Activated CD4-positive, alpha-beta memory T cell treated with anti-CD3 and anti-CD28 coated beads for 36 hours (primary cell): ENCODE measurements around the gene HIP1R. TPM values are rescaled to one million over a fixed set of nuclear protein-coding genes. Genes with fewer than 3 reads are reported as not detected.

Experiments
- CTCF ChIA-PET: fragments of 350-600 bp; sonication (Branson Sonifier 250); formaldehyde crosslinking; loops from one replicate; lab custom pipeline; 2021; ENCODE audit warnings: antibody characterized with exemption, inconsistent platforms; lab: Charles Lee
- POLR2A ChIA-PET: fragments of 350-600 bp; sonication (Branson Sonifier 250); formaldehyde crosslinking; loops from one replicate; lab custom pipeline; 2021; ENCODE audit warnings: antibody characterized with exemption; lab: Charles Lee
- DNase-seq: peaks from one replicate; pipeline ENCODE4 v3.0.0-alpha.2; 2020
- H3K27ac Mint-ChIP-seq: one replicate; pipeline ENCODE4 v1.8.0; 2021; ENCODE audit warnings: mixed read lengths
- H3K27me3 Mint-ChIP-seq: one replicate; pipeline ENCODE4 v1.8.0; 2021; ENCODE audit warnings: mixed read lengths
- H3K36me3 Mint-ChIP-seq: one replicate; pipeline ENCODE4 v1.8.0; 2021; ENCODE audit warnings: mixed read lengths
- H3K4me1 Mint-ChIP-seq: one replicate; pipeline ENCODE4 v1.8.0; 2021; ENCODE audit warnings: low read depth, mixed read lengths
- H3K4me3 Mint-ChIP-seq: one replicate; pipeline ENCODE4 v1.8.0; 2021; ENCODE audit warnings: mild to moderate bottlenecking, mixed read lengths
- H3K9me3 Mint-ChIP-seq: one replicate; pipeline ENCODE4 v1.8.0; 2021; ENCODE audit warnings: mixed read lengths
- intact Hi-C: fragments of 100-400 bp; cut with micrococcal nuclease; formaldehyde crosslinking; loops from one replicate; pipeline ENCODE4 v1.15.1; 2023
- total RNA-seq, 2 experiments: library from RNA; stranded (reverse); gene quantifications; one replicate each; pipeline ENCODE4 v1.2.3, GENCODE V29; 2021

The HIP1R gene
- total RNA-seq, 2 experiments from 2014 or later: 19.3 to 22.2 TPM

DNA sequence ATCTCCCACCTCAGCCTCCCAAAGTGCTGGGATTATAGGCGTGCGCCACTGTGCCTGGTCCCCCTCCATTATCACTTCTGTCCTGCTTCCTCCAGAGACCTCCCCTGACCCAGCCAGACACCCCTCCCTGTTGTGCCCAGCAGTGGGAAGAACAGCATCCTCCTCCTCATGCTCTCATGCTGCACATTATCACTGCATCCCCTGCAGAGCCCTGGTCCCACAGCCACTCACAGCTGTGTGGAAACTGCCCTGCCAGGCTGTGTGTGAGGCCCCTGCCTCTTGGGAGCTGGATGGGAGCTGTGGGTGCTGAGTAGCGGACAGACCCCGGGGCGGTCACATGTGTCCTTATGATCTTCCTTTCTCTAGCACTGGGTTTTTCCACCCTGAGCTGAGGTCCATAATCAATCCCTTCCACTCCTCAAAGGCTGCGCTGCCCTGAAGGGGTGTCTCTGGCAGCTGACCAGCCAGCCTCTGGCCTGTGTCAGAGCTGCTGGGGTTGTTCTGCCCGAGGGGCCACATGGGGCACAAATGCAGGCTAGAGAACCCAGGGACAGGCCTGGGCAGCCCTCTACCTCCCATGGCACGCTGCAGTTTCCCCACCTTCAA, 9.2 kb downstream of the HIP1R start:
- CTCF ChIA-PET: interaction anchor here (1.1 kb wide), 1 partner anchor 16 kb away, joined by 3 read pairs; no protein-coding TSS in a partner anchor
- Mint-ChIP-seq H3K36me3 (no peaks in the 10 kb centered on the region), H3K27ac (no peak overlapping the region), H3K4me1 (peaks cover 3% of the 10 kb centered on the region), H3K4me3 (no peak overlapping the region), H3K27me3 (no peaks in the 10 kb centered on the region), H3K9me3 (no peaks in the 10 kb centered on the region)
- intact Hi-C loops: no loop called here
- DNase-seq: no peak
- POLR2A ChIA-PET: no interaction called here

- no peaks in the 10 kb centered on the region for H3K36me3 Mint-ChIP-seq
These were observed 10.0 kb downstream of the HIP1R start for GRCh38 chr12:122845041-122845864.

DNA sequence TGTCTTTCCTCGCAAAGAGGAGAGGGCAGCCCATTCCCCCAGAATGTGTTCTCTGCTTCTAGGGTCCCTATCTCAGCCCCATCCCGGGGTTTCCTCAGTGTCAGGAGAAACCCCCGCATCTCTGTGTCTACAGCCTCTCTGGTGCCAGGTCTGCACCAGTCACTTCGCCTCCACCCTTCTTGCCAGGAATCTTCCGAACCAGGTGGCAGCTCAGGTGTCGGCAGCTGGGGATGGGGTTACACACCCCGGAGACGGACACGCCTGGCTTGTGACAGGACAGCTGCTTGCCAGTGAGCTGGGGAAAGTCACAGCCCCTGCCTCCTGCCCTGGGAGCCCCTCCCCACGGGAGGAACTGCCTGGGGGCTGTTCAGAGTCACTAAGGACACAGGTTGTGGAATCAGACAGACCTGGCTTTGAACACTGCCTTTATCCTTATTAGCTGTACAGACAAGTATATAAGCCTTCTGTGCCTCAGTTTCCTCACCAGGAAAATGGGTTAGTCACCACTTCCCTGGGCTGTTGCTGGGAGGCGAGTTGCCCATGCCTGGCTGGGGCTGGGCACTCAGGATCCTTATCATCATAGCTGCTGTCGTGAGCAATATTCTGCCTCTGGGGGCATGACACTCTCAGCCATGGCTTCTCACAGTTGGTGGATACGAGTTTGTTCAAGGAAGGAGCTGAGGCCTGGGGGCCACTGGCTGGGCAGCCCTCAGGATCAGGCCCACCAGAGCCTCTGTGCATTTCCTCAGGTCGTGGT, 10.8 kb downstream of the HIP1R start:
- Mint-ChIP-seq H3K27me3 (no peaks in the 10 kb centered on the region), H3K36me3 (no peaks in the 10 kb centered on the region), H3K9me3 (no peaks in the 10 kb centered on the region), H3K4me1 (no peaks in the 10 kb centered on the region), H3K27ac (no peak overlapping the region), H3K4me3 (no peak overlapping the region)
- intact Hi-C loops: no loop called here
- ChIA-PET POLR2A (interaction anchor here (0.6 kb wide), 1 partner anchor 41 kb away, joined by 3 read pairs; no protein-coding TSS in a partner anchor), CTCF (interaction anchor here (1.8 to 3.2 kb wide), 2 partner anchors 52 to 107 kb away, joined by 5 to 11 read pairs; no protein-coding TSS in a partner anchor)
- DNase-seq: no peak

More at GRCh38 chr12:122845041-122845864, 10.0 kb downstream of the HIP1R start:
- no peak for DNase-seq
- Mint-ChIP-seq H3K27ac (no peak overlapping the region), H3K4me1 (peaks cover 3% of the 10 kb centered on the region), H3K4me3 (no peak overlapping the region), H3K27me3 (no peaks in the 10 kb centered on the region), H3K9me3 (no peaks in the 10 kb centered on the region)
- intact Hi-C loops: no loop called here
- ChIA-PET POLR2A (interaction anchor here (0.6 kb wide), 1 partner anchor 40 kb away, joined by 3 read pairs; no protein-coding TSS in a partner anchor), CTCF (interaction anchor here (1.8 kb wide), 1 partner anchor 107 kb away, joined by 5 read pairs; no protein-coding TSS in a partner anchor)

DNA sequence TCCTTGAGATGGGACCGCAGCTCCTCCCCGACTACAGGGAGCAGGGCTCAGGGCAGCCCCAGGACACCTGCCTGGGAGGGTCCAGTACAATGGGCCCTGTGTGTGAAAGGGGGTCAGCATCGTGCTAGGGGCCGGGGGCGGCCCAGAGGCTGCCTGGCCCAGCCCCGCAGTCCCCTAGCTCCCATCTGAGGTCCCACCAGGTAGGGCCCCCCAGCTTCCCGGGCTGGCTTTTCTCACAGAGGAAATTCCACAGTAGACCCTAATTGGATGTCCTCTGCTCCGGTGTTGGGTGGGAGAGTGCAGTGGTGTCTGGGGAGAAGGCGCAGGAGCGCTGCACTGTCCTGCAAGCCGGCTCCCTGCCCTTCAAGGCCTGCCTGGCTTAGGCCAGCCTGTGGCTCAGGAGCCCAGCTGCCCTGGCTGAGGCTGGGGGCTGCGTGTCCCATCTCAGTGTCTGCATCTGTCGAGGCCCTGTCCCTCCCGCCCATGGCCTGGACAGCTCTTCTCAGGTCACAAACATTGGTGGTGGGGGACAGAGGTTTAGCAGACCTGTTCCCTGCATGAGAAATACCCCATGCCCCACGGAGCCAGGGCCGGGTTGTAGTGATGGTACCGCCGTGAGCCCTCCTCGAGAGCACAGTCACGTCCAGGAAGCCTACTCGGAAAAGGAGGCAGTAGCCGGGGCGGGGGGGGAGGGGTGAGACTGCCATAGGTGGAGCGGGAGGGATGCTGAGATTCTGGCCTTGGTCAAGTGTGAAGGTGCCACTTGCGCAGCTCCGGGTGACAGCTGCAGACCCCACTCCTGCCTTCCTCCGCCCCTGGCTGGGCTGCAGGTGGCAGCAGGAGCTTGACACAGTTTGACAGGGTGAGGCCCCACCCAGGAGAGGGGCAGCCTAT, 11.6 kb downstream of the HIP1R start:
- no peak for DNase-seq
- Mint-ChIP-seq H3K27me3 (no peaks in the 10 kb centered on the region), H3K4me1 (no peaks in the 10 kb centered on the region), H3K4me3 (no peak overlapping the region), H3K36me3 (no peaks in the 10 kb centered on the region), H3K27ac (no peak overlapping the region), H3K9me3 (no peaks in the 10 kb centered on the region)
- intact Hi-C loops: no loop called here
- POLR2A ChIA-PET: no interaction called here
- CTCF ChIA-PET: interaction anchor here (1.8 to 3.2 kb wide), 2 partner anchors 53 to 106 kb away, joined by 5 to 11 read pairs; no protein-coding TSS in a partner anchor

DNA sequence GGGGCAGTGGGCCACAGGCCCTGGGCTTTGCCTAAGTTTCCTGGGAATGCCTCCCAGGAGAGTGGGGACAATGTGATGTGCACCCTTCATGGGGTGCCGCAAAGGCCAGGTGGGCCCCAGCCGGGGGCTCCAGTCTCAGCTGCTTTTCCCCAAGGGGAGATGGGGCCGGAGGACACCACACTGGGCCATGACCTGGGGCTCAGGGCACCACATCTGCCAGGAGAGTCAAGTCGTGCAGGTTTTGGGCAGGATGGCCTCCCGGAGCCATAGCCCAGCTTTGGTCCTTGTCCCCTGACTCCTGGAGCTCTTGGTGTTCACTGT, 12.2 kb downstream of the HIP1R start:
- CTCF ChIA-PET: interaction anchor here (3.2 kb wide), 1 partner anchor 54 kb away, joined by 11 read pairs; no protein-coding TSS in a partner anchor
- POLR2A ChIA-PET: no interaction called here
- intact Hi-C loops: no loop called here

DNA sequence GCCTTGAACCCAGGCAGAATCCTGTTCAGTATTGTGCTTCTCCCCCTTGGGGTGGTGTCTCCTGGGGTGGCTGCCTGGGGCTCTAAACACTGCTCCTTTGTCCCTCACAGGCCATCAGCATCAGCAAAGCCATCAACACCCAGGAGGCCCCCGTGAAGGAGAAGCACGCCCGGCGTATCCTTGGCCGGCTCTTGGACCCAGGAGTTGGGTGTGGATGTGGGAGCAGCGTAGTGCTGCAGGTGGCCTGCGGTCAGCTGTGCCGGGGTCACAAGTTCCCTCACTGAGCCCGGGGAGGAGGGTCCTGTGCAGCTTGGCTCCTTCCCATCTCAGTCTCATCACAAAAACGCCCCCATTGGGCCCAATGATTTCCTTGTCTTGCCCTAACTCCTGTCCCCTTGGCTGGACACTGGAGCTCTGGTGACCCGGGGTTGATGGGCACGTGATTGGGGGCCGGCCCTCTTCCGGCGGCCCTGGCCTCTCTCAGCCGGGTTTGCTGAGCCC, 12.7 kb downstream of the HIP1R start:
- DNase-seq: no peak
- intact Hi-C loops: no loop called here
- no peak overlapping the region for H3K27ac Mint-ChIP-seq
- ChIA-PET POLR2A (no interaction called here), CTCF (interaction anchor here (1.4 to 3.2 kb wide), 2 partner anchors 12 to 54 kb away, joined by 5 to 11 read pairs; no protein-coding TSS in a partner anchor)
- H3K4me1 Mint-ChIP-seq: no peaks in the 10 kb centered on the region
- no peaks in the 10 kb centered on the region for H3K9me3 Mint-ChIP-seq
- no peaks in the 10 kb centered on the region for H3K27me3 Mint-ChIP-seq
- no peaks in the 10 kb centered on the region for H3K36me3 Mint-ChIP-seq
- H3K4me3 Mint-ChIP-seq: no peak overlapping the region

More for the DNA sequence above, 12.2 kb downstream of the HIP1R start:
- DNase-seq: no peak
- no peaks in the 10 kb centered on the region for H3K9me3 Mint-ChIP-seq
- no peak overlapping the region for H3K4me3 Mint-ChIP-seq
- no peaks in the 10 kb centered on the region for H3K27me3 Mint-ChIP-seq
- no peak overlapping the region for H3K27ac Mint-ChIP-seq
- no peaks in the 10 kb centered on the region for H3K36me3 Mint-ChIP-seq
- no peaks in the 10 kb centered on the region for H3K4me1 Mint-ChIP-seq

GRCh38 chr12:122848471-122849351, 13.5 kb downstream of the HIP1R start:
- intact Hi-C loops: no loop called here
- H3K27ac Mint-ChIP-seq: no peak overlapping the region
- DNase-seq: no peak
- no peaks in the 10 kb centered on the region for H3K4me1 Mint-ChIP-seq
- POLR2A ChIA-PET: no interaction called here
- no peak overlapping the region for H3K4me3 Mint-ChIP-seq
- H3K36me3 Mint-ChIP-seq: no peaks in the 10 kb centered on the region
- CTCF ChIA-PET: interaction anchor here (1.4 to 3.2 kb wide), 2 partner anchors 11 to 55 kb away, joined by 5 to 11 read pairs; no protein-coding TSS in a partner anchor
- H3K9me3 Mint-ChIP-seq: no peaks in the 10 kb centered on the region
- H3K27me3 Mint-ChIP-seq: no peaks in the 10 kb centered on the region

- H3K27ac Mint-ChIP-seq: no peak overlapping the region
These were observed 14.2 kb downstream of the HIP1R start for GRCh38 chr12:122849352-122850047.

DNA sequence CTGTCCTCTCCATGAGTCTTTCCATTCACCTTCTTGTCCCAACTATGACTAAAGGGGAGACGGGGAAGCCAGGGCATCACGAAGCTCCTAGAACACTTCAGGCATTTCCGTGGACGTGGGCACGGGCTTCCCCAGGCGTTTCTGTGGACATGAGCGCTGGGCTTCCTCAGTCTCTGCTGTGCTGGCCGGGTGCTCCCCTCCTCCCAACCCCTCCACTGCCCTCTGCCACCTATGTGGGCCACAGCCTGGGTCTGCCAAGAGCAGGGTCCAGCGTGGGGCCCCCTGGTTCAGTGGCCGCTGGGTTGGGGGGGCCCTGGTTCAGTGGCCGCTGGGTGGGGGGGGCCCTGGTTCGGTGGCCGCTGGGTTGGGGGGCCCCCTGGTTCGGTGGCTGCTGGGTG, 14.8 kb downstream of the HIP1R start:
- intact Hi-C loops: no loop called here
- H3K4me3 Mint-ChIP-seq: no peak overlapping the region
- H3K27ac Mint-ChIP-seq: no peak overlapping the region
- no peaks in the 10 kb centered on the region for H3K4me1 Mint-ChIP-seq
- no peaks in the 10 kb centered on the region for H3K27me3 Mint-ChIP-seq
- H3K9me3 Mint-ChIP-seq: no peaks in the 10 kb centered on the region
- POLR2A ChIA-PET: no interaction called here
- no peaks in the 10 kb centered on the region for H3K36me3 Mint-ChIP-seq
- CTCF ChIA-PET: interaction anchor here (0.8 kb wide), 1 partner anchor 11 kb away, joined by 4 read pairs; no protein-coding TSS in a partner anchor
- DNase-seq: no peak

More at GRCh38 chr12:122849352-122850047, 14.2 kb downstream of the HIP1R start:
- no peak overlapping the region for H3K4me3 Mint-ChIP-seq
- ChIA-PET CTCF (interaction anchor here (0.8 to 1.4 kb wide), 2 partner anchors 10 to 11 kb away, joined by 4 to 5 read pairs; no protein-coding TSS in a partner anchor), POLR2A (no interaction called here)
- no peak for DNase-seq
- intact Hi-C loops: no loop called here
- H3K27me3 Mint-ChIP-seq: no peaks in the 10 kb centered on the region
- no peaks in the 10 kb centered on the region for H3K36me3 Mint-ChIP-seq
- H3K9me3 Mint-ChIP-seq: no peaks in the 10 kb centered on the region
- no peaks in the 10 kb centered on the region for H3K4me1 Mint-ChIP-seq
